NCI-H1417 (cell line): ENCODE results near the gene BCAR3.

Experiments
- DNase-seq, 3 experiments: peaks; one replicate each; lab custom pipeline; 2025; lab: John Stamatoyannopoulos, UW

The BCAR3 gene

GRCh38 chr1:93549131-93549530, 132.5 kb downstream of the BCAR3 start:
- no peak for DNase-seq

GRCh38 chr1:93546162-93546863, 135.3 kb downstream of the BCAR3 start:
- no peak for DNase-seq

- no peak for DNase-seq
Measured at GRCh38 chr1:93542398-93542797, 139.2 kb downstream of the BCAR3 start.

- DNase-seq, result no peak
Measured at GRCh38 chr1:93541045-93541444, 140.6 kb downstream of the BCAR3 start.

GRCh38 chr1:93537924-93538323, 143.7 kb downstream of the BCAR3 start:
- no peak for DNase-seq

- no peak for DNase-seq
Measured at GRCh38 chr1:93537396-93537795, 144.2 kb downstream of the BCAR3 start.

GRCh38 chr1:93533677-93534076, 148.0 kb downstream of the BCAR3 start:
- no peak for DNase-seq

- DNase-seq, result no peak
Measured at GRCh38 chr1:93532780-93533378, 148.8 kb downstream of the BCAR3 start.

- DNase-seq, result peak in 2 of 3 experiments; percentile 14 to 74
Measured at GRCh38 chr1:93531193-93531592, 150.4 kb downstream of the BCAR3 start.

GRCh38 chr1:93528412-93528811, 153.2 kb downstream of the BCAR3 start:
- DNase-seq, result no peak

GRCh38 chr1:93526431-93526830, 155.2 kb downstream of the BCAR3 start:
- no peak for DNase-seq

GRCh38 chr1:93525431-93525830, 156.2 kb downstream of the BCAR3 start:
- no peak for DNase-seq

- DNase-seq, result peak in 1 of 3 experiments; percentile 32
Measured at GRCh38 chr1:93522721-93523120, 158.9 kb downstream of the BCAR3 start.

- DNase-seq, result no peak
Measured at GRCh38 chr1:93521618-93522017, 160.0 kb downstream of the BCAR3 start.

- no peak for DNase-seq
Measured at GRCh38 chr1:93519199-93519829, 162.3 kb downstream of the BCAR3 start.

GRCh38 chr1:93518516-93518915, 163.1 kb downstream of the BCAR3 start:
- DNase-seq, result no peak

GRCh38 chr1:93516164-93516563, 165.5 kb downstream of the BCAR3 start:
- peak in 1 of 3 experiments; percentile 22 for DNase-seq
